HG03558 (cell line): ENCODE results near the gene CC2D1A.

Source experiments
- ATAC-seq: cut with Tn5 transposase; IDR thresholded peaks from one replicate; pipeline ENCODE4 v1.9.1; 2021; ENCODE audit warnings: moderate number of reproducible peaks; ENCODE audit not compliant: unreplicated experiment; ENCODE audit errors: extremely low read depth

The CC2D1A gene

DNA sequence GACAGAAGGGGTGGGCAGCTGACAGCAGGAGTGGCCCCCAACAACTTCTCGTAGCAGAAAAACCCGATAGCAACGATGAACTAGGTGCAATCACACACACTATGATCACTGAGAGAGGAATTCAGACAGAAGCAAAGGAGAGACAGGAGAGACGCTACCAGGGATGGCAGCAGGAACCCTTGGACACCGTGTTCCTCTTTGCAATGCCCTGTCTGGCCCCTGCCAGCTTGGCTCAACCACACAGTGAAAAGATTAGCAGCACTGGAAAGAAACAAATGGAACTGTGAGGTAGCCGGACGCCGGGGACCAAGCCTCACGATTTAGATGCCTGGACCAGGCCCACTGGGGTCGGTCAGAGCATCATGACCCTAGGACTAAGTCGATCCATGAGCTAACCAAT, 69.9 kb downstream of the CC2D1A start:
- no peak for ATAC-seq

DNA sequence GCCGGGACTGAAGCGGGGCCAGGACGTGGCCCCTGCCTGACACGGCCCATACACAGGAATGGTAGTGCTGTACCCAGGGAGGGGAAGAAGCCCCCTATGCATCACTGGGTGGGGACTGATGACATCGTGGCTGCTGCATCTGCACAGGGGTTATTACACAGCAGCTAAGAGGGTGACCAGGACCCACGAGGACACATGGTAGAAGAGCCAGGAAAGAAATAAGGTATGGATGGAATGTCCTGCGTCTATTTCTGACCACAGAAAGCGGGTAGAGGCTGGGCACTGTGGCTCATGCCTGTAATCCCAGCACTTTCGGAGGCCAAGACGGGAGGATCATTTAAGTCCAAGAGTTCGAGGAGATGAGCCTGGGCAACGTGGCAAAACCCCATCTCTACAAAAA, 70.4 kb downstream of the CC2D1A start:
- ATAC-seq: no peak

- no peak for ATAC-seq
These were observed 71.8 kb downstream of the CC2D1A start for GRCh38 chr19:13977803-13978202.

DNA sequence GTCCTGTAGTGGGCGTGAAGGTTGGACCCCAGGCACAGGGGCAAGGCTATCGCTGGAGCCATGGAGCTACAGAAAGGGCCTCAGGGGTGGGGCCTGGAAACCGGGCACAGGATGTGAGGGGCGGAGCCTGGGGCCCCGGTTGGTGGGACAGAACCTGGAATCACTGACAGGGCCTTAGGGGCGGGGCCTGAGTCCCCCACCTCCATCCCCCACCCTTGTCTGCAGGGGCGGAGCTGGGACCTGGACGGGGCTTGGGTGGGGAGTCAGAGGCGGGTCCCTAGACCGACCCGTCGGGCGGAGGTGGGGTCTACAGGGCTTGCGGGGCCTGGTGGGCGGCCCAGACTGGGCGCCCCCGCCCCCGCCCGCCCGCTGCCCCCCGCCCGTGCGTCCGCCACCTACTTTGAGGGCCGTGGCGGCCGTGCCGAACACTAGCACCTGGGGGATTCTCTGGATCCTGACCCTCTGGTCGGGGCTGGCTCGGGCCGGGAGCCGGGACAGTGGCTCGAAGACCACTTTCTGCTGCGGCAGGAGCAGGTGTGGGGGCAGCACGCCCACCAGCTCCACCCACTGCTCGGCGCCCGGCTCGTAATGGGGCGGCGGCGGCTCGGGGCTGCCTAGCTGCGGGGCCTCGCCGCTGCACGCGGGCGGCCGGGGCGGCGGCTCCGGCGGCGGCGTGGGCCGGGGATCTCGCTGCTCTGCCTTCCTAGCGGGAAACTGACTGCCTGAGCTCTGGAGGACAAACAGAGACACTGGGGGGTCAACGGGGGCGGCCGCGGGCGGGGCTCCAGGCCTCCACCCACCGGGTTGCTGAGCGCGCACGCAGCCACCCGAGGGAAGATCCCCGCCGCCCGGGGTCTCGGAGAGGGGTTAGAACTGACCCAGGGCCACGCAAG, 72.6 kb downstream of the CC2D1A start:
- ATAC-seq: no peak

- ATAC-seq: no peak
These were observed 73.2 kb downstream of the CC2D1A start for GRCh38 chr19:13979244-13979615.

DNA sequence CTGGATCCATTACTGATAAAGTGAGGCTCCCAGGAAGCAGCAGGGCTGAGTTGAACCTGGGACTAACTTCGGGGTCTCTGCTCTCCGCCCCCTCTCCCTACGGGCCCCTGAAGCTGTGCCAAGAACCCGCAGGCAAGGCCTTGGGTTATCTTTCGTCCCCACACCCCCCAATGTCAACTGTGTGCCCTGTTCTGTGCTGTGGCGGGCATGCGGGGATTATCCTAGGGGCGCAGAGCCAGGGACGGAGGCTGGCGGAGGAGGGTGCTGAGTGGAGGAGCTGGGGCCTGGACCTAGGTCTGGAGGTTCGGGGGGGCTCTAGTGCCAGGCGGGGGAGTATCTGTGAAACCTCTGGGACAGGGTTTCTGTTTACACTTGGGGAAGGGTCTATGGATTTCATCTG, 73.7 kb downstream of the CC2D1A start:
- ATAC-seq: no peak

- no peak for ATAC-seq
These were observed 74.3 kb downstream of the CC2D1A start for GRCh38 chr19:13980340-13980739.
